Uterus (tissue), 4 donors: ENCODE results near the gene MARCKSL1. TPM values are rescaled to one million over a fixed set of nuclear protein-coding genes. Genes with fewer than 3 reads are reported as not detected.

ENCODE experiments used
- DNase-seq, 2 donors: peaks; one replicate each; pipeline ENCODE4 v3.0.0-alpha.2; 2019 to 2020
- H3K27ac ChIP-seq, 2 donors: fragments of 200-600 bp; sonication (generic); 1 replicate in 1 of 2; 2 replicates in 1 of 2; pipeline ENCODE4 v1.5.1; 2016 to 2018
- H3K27me3 ChIP-seq, 2 donors: fragments of 200-600 bp; sonication (generic); one replicate each; pipeline ENCODE4 v1.5.1; 2018 to 2019; ENCODE audit warnings: control low read depth in 1 of 2
- H3K36me3 ChIP-seq, 2 donors: fragments of 200-600 bp; sonication (generic); one replicate each; pipeline ENCODE4 v1.5.1; 2019; ENCODE audit warnings: control low read depth in 1 of 2
- H3K4me1 ChIP-seq, 2 donors: fragments of 200-600 bp; sonication (generic); one replicate each; pipeline ENCODE4 v1.5.1; 2018 to 2019; ENCODE audit warnings: control low read depth in 1 of 2
- H3K4me3 ChIP-seq, 2 donors: fragments of 200-600 bp; sonication (generic); 1 replicate in 1 of 2; 2 replicates in 1 of 2; pipeline ENCODE4 v1.5.1; 2018 to 2019; ENCODE audit warnings: mild to moderate bottlenecking in 1 of 2
- H3K9me3 ChIP-seq, 2 donors: fragments of 200-600 bp; sonication (generic); one replicate each; pipeline ENCODE4 v1.5.1; 2019; ENCODE audit warnings: control low read depth in 1 of 2
- POLR2A ChIP-seq, 2 donors: fragments of 450-650 bp; IDR thresholded peaks; one replicate each; pipeline ENCODE4 v1.6.1; 2016; ENCODE audit warnings: antibody characterized with exemption in 2 of 2, mild to moderate bottlenecking in 1 of 2, moderate library complexity in 1 of 2
- intact Hi-C: fragments of 100-400 bp; cut with DNase I; formaldehyde crosslinking; loops from one replicate; pipeline ENCODE4 v1.15.1; 2023; ENCODE audit warnings: low total_unique reads
- total RNA-seq, 4 donors: library from RNA; depleted of rRNA in 3 of 4; stranded (reverse); fragments of >200 nt in 3 of 4; gene quantifications; one replicate each; pipeline versions ENCODE4 v1.1.0 to v1.2.4, GENCODE V29; 2014 to 2023
- TF ChIP-seq, protein P1 (sequence below), 4 experiments: fragments of 200-600 bp in 2 of 4; fragments of 450-650 bp in 2 of 4; sonication (generic) in 2 of 4; IDR thresholded peaks; one replicate each; pipeline ENCODE4 v1.5.1; 2016 to 2019; ENCODE audit warnings: antibody characterized with exemption in 4 of 4, mild to moderate bottlenecking in 2 of 4, moderate library complexity in 1 of 4
- donor health status: DM: yes; HTN: yes; CAD: no.

Gene MARCKSL1
- total RNA-seq, 4 donors from 2014 or later, result 14.7 to 93.3 (median 53.0) TPM

DNA sequence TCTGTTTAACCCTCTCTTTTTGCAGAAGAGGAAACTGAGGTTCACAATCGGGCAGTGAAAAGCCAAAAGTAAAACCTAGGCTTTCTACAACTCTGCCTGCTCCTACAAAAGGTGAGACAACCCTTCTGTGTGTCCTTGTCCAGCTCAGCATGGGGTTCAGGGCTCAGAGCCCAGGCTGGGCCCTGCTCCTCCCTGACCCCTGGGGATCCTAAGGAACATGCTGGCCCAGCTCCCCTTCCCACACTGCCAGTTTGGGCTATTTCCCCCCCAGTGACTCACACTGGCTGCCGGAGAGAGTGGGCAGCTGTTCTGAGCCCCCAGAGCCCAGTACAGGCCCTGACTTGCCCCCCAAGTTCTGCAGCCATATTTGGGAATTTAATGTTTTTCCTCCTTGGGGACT lies 17.4 kb upstream of the MARCKSL1 start:
- Histone ChIP-seq H3K9me3 (no peaks in the 10 kb centered on the region), H3K4me1 (peaks cover 12 to 28% of the 10 kb centered on the region in 2 donors), H3K27me3 (no peaks in the 10 kb centered on the region), H3K4me3 (no peak overlapping the region), H3K27ac (peak overlapping the region; percentile 90 to 96), H3K36me3 (no peaks in the 10 kb centered on the region)
- peak in 1 of 2 donors; percentile 52 for DNase-seq
- no peak for TF ChIP-seq POLR2A (IDR thresholded peaks at IDR 0.05)
- TF ChIP-seq, protein P1, sequence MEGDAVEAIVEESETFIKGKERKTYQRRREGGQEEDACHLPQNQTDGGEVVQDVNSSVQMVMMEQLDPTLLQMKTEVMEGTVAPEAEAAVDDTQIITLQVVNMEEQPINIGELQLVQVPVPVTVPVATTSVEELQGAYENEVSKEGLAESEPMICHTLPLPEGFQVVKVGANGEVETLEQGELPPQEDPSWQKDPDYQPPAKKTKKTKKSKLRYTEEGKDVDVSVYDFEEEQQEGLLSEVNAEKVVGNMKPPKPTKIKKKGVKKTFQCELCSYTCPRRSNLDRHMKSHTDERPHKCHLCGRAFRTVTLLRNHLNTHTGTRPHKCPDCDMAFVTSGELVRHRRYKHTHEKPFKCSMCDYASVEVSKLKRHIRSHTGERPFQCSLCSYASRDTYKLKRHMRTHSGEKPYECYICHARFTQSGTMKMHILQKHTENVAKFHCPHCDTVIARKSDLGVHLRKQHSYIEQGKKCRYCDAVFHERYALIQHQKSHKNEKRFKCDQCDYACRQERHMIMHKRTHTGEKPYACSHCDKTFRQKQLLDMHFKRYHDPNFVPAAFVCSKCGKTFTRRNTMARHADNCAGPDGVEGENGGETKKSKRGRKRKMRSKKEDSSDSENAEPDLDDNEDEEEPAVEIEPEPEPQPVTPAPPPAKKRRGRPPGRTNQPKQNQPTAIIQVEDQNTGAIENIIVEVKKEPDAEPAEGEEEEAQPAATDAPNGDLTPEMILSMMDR (IDR thresholded peaks at IDR 0.05), result no peak
- intact Hi-C loops, result no loop called here

DNA sequence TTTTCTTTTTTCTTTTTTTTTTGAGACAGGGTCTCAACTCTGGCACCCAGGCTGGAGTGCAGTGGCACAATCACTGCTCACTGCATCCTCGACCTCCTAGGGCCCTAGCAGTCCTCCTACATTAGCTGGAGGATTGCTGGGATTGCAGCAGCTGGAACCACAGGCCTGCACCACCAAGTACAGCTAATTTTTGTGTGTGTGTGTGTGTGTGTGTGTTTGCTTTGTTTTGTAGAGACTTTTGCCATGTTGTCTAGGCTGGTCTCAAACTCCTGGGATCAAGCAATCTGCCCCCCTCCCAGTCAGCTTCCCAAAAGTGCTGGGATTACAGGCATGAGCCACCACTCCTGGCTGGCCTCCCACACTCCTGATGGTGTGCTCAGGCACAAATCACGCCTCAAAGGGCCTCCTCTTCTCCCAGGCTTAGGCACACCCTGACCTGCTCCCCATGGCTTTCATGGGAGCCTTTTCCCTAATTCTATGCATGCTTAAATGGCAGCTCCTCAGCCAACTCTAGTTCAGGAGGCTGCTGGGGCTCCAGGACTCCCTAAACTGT lies 16.9 kb upstream of the MARCKSL1 start:
- Histone ChIP-seq H3K4me3 (no peak overlapping the region), H3K27ac (peak overlapping the region; percentile 90 to 96), H3K36me3 (no peaks in the 10 kb centered on the region), H3K27me3 (no peaks in the 10 kb centered on the region), H3K4me1 (peaks cover 12 to 28% of the 10 kb centered on the region in 2 donors), H3K9me3 (no peaks in the 10 kb centered on the region)
- TF ChIP-seq POLR2A (IDR thresholded peaks at IDR 0.05), result no peak
- TF ChIP-seq, protein P1 (IDR thresholded peaks at IDR 0.05), result no peak
- DNase-seq, result no peak
- intact Hi-C loops, result no loop called here

DNA sequence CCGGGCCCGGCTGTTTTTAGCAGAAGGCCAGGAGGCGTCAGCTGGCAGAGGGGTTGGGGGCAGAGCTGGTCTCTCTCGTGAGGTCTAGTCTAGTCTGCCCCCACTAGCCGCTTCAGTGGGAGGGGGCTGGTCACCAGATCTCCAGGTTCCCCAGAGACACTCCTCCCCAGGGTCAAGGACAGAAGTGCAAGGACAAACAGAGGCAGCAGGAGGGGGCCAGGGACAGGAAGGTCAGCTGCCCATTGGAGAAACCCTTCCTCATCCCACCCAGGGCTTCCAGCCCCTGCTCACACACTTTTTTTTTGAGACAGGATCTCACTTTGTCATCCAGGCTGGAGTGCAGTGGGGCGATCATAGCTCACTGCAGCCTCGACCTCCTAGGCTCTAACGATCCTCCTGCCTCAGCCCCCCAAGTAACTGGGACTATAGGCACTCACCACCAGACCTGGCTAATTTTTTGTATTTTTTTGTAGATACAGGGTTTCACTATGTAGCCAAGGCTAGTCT lies 16.3 kb upstream of the MARCKSL1 start:
- intact Hi-C loops, result no loop called here
- H3K27ac ChIP-seq, result peak overlapping the region; percentile 90 to 96
- TF ChIP-seq, protein P1 (IDR thresholded peaks at IDR 0.05), result no peak
- TF ChIP-seq POLR2A (IDR thresholded peaks at IDR 0.05), result no peak
- no peak for DNase-seq
- H3K36me3 ChIP-seq, result no peaks in the 10 kb centered on the region
- H3K4me3 ChIP-seq, result peak overlapping the region; percentile 42 to 69
- no peaks in the 10 kb centered on the region for H3K9me3 ChIP-seq
- H3K27me3 ChIP-seq, result no peaks in the 10 kb centered on the region
- H3K4me1 ChIP-seq, result peaks cover 12 to 28% of the 10 kb centered on the region in 2 donors

DNA sequence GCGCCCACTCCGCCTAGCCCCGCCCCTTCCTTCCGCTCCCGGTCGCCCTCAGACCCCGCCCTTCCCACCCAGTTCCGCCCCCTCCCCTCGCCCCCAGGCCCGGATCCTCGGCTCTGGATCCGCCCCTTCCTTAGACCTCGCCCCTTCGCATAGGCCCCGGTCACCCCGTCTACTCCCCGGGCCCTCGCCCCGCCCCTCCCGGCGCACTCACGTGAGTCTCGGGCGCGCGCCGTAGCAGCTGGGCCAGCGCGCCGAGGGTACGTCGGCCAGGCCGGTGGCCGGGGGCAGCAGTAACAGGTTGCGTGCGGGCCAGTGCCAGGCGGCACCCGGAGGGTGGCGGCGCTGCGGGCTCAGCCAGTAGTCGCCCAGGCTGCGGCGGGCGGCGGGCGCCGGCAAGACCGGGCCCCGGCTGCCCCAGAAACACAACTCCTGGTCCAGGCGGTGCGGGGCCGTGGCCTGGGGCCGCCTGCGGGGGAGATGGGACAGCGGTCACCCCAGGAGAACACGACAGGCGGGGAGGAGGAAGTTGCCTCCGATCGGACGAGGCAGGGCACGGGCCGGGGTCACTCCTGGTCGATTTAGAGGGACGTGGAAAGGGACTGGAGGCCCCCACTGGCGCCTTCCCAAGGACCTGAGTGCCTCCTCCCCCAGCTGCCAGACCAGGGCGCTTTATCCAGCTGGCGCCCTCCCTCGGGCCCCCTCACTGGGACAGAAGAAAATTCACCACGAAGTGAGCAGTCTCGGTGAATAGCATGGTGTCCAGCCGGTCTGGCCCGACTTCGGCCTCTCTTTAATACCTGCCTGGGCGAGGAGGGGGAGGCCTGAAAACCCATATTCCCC lies 15.6 kb upstream of the MARCKSL1 start:
- peak overlapping the region; percentile 90 to 96 for H3K27ac ChIP-seq
- peaks cover 12 to 28% of the 10 kb centered on the region in 2 donors for H3K4me1 ChIP-seq
- TF ChIP-seq POLR2A (IDR thresholded peaks at IDR 0.05), result peak; percentile 86 to 97
- TF ChIP-seq, protein P1 (IDR thresholded peaks at IDR 0.05), result no peak
- no peaks in the 10 kb centered on the region for H3K36me3 ChIP-seq
- intact Hi-C loops, result no loop called here
- H3K9me3 ChIP-seq, result no peaks in the 10 kb centered on the region
- DNase-seq, result peak; percentile 94 to 96
- H3K27me3 ChIP-seq, result no peaks in the 10 kb centered on the region
- peak overlapping the region; percentile 42 to 69 for H3K4me3 ChIP-seq
